ENCODE data around the gene NAE1. TPM values are rescaled to one million over a fixed set of nuclear protein-coding genes. Genes with fewer than 3 reads are reported as not detected.

NAE1 gene
- total RNA-seq, 2 experiments from 2014 or later, result 85.0 to 106 TPM

DNA sequence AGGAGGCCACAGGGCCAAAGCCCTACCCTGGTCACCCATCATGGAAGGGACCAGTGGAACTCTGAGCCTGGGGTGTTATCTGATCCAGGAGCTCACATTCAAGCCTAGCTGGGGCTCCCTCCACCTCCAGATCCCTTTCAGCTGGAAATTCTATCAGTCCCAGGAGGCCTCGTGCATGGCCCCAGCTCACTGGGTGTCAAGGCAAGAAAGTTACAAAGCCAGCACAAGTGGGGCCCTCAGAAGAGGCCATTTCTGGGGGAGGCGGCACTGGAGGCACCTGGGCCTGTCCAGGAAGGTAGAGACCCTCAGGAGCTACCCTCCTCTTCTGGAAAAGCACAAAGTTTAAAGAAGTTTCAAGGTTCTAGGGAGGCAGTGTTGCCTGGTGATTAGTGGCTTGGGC is 18.2 kb upstream of the NAE1 start:
- no peaks in the 10 kb centered on the region for H3K36me3 ChIP-seq (ENCODE audit: insufficient read depth, low read length)
- H3K27ac ChIP-seq (ENCODE audit: low read depth, low read length, poor library complexity, severe bottlenecking), result no peak overlapping the region
- intact Hi-C loops (cut with micrococcal nuclease; ENCODE audit: unreplicated experiment), result no loop called here
- TF ChIP-seq EZH2phosphoT487 (IDR thresholded peaks at IDR 0.05; ENCODE audit: borderline replicate concordance, low read depth, low read length), result no peak
- no peaks in the 10 kb centered on the region for H4K20me1 ChIP-seq (ENCODE audit: insufficient read depth, low read length)
- no peak overlapping the region for H3K4me3 ChIP-seq (ENCODE audit: low read depth, low read length, poor library complexity, severe bottlenecking)
- H3K4me1 ChIP-seq (ENCODE audit: insufficient read depth, low read length, poor library complexity, severe bottlenecking), result peaks cover 3% of the 10 kb centered on the region
- H2AFZ ChIP-seq (ENCODE audit: low read length), result no peak overlapping the region
- H3K9me2 ChIP-seq (ENCODE audit: insufficient read depth, low read length), result no peaks in the 10 kb centered on the region
- no peaks in the 10 kb centered on the region for H3K9me3 ChIP-seq (ENCODE audit: low read length)
- H3K79me2 ChIP-seq (ENCODE audit: insufficient read depth, low read depth, low read length), result no peaks in the 10 kb centered on the region
- DNase-seq (ENCODE audit: low spot score), result no peak
- no TSS peak for BruUV-seq (replicated peaks)
- no peak overlapping the region for H3K4me2 ChIP-seq (ENCODE audit: low read length)
- CTCF ChIA-PET (ENCODE audit: unreplicated experiment), result interaction anchor here (1.1 kb wide), 1 partner anchor 18 kb away, joined by 4 read pairs; the partner anchor contains the start of gene NAE1
- POLR2A ChIA-PET, result interaction anchor here (0.6 kb wide), 1 partner anchor 11 kb away, joined by 3 read pairs; no protein-coding TSS in a partner anchor

GRCh38 chr16:66848172-66848571 is 17.4 kb upstream of the NAE1 start:
- H3K36me3 ChIP-seq (ENCODE audit: insufficient read depth, low read length), result no peaks in the 10 kb centered on the region
- no peak overlapping the region for H3K4me3 ChIP-seq (ENCODE audit: low read depth, low read length, poor library complexity, severe bottlenecking)
- BruUV-seq (replicated peaks), result no TSS peak
- intact Hi-C loops (cut with micrococcal nuclease; ENCODE audit: unreplicated experiment), result no loop called here
- H3K9me2 ChIP-seq (ENCODE audit: insufficient read depth, low read length), result no peaks in the 10 kb centered on the region
- no peaks in the 10 kb centered on the region for H3K9me3 ChIP-seq (ENCODE audit: low read length)
- H3K27ac ChIP-seq (ENCODE audit: low read depth, low read length, poor library complexity, severe bottlenecking), result no peak overlapping the region
- no peak overlapping the region for H3K4me2 ChIP-seq (ENCODE audit: low read length)
- H3K79me2 ChIP-seq (ENCODE audit: insufficient read depth, low read depth, low read length), result no peaks in the 10 kb centered on the region
- H3K4me1 ChIP-seq (ENCODE audit: insufficient read depth, low read length, poor library complexity, severe bottlenecking), result peaks cover 3% of the 10 kb centered on the region
- H4K20me1 ChIP-seq (ENCODE audit: insufficient read depth, low read length), result no peaks in the 10 kb centered on the region
- DNase-seq (ENCODE audit: low spot score), result no peak
- TF ChIP-seq EZH2phosphoT487 (IDR thresholded peaks at IDR 0.05; ENCODE audit: borderline replicate concordance, low read depth, low read length), result no peak
- TF ChIP-seq, protein P1, sequence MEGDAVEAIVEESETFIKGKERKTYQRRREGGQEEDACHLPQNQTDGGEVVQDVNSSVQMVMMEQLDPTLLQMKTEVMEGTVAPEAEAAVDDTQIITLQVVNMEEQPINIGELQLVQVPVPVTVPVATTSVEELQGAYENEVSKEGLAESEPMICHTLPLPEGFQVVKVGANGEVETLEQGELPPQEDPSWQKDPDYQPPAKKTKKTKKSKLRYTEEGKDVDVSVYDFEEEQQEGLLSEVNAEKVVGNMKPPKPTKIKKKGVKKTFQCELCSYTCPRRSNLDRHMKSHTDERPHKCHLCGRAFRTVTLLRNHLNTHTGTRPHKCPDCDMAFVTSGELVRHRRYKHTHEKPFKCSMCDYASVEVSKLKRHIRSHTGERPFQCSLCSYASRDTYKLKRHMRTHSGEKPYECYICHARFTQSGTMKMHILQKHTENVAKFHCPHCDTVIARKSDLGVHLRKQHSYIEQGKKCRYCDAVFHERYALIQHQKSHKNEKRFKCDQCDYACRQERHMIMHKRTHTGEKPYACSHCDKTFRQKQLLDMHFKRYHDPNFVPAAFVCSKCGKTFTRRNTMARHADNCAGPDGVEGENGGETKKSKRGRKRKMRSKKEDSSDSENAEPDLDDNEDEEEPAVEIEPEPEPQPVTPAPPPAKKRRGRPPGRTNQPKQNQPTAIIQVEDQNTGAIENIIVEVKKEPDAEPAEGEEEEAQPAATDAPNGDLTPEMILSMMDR (conservative IDR thresholded peaks at IDR 0.05; ENCODE audit: low read length), result no peak
- ChIA-PET POLR2A (interaction anchor here (0.9 kb wide), 1 partner anchor 9 kb away, joined by 3 read pairs; no protein-coding TSS in a partner anchor), CTCF (ENCODE audit: unreplicated experiment) (interaction anchor here (0.5 to 1.1 kb wide), 2 partner anchors 18 kb away, joined by 4 to 5 read pairs; partner anchors contain the start of gene NAE1)
- H2AFZ ChIP-seq (ENCODE audit: low read length), result no peak overlapping the region

DNA sequence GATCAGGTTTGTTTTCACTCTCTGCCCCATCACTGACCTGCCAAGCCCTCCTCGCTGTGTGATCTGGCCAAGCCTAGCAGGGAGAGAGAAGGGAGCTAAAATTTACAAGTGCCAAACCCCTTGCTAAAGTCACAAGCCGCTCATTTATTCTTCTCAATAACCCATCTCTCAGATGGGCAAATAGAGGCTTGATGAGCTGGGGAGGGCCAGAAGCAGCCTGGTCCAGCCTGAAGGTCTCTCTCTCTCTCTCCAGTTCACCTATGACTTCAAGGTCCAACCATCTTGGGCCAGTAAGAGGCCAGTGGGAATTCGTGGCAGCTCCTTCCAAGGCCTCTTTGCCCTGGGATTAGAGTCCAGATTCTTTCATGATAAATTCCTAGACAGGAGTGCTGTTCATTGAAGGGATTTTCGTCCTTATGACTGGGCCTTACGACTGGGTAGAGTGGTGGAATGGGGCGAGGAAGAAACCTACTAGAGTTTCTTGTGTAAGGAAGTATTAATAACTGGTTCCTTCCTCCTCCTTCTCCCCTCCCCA is 16.8 kb upstream of the NAE1 start:
- no peaks in the 10 kb centered on the region for H3K79me2 ChIP-seq (ENCODE audit: insufficient read depth, low read depth, low read length)
- no peaks in the 10 kb centered on the region for H3K36me3 ChIP-seq (ENCODE audit: insufficient read depth, low read length)
- TF ChIP-seq EZH2phosphoT487 (IDR thresholded peaks at IDR 0.05; ENCODE audit: borderline replicate concordance, low read depth, low read length), result no peak
- TF ChIP-seq, protein P1 (conservative IDR thresholded peaks at IDR 0.05; ENCODE audit: low read length), result no peak
- DNase-seq (ENCODE audit: low spot score), result no peak
- H3K4me3 ChIP-seq (ENCODE audit: low read depth, low read length, poor library complexity, severe bottlenecking), result no peak overlapping the region
- H3K4me1 ChIP-seq (ENCODE audit: insufficient read depth, low read length, poor library complexity, severe bottlenecking), result peaks cover 3% of the 10 kb centered on the region
- H3K9me3 ChIP-seq (ENCODE audit: low read length), result no peaks in the 10 kb centered on the region
- H3K4me2 ChIP-seq (ENCODE audit: low read length), result no peak overlapping the region
- BruUV-seq (replicated peaks), result no TSS peak
- H3K27ac ChIP-seq (ENCODE audit: low read depth, low read length, poor library complexity, severe bottlenecking), result no peak overlapping the region
- H4K20me1 ChIP-seq (ENCODE audit: insufficient read depth, low read length), result no peaks in the 10 kb centered on the region
- ChIA-PET CTCF (ENCODE audit: unreplicated experiment) (interaction anchor here (0.5 kb wide), 1 partner anchor 18 kb away, joined by 5 read pairs; no protein-coding TSS in a partner anchor), POLR2A (interaction anchor here (0.9 kb wide), 1 partner anchor 9 kb away, joined by 3 read pairs; no protein-coding TSS in a partner anchor)
- H2AFZ ChIP-seq (ENCODE audit: low read length), result no peak overlapping the region
- no peaks in the 10 kb centered on the region for H3K9me2 ChIP-seq (ENCODE audit: insufficient read depth, low read length)
- intact Hi-C loops (cut with micrococcal nuclease; ENCODE audit: unreplicated experiment), result no loop called here
